ENCODE data around the gene FGD6.

Gene FGD6

DNA sequence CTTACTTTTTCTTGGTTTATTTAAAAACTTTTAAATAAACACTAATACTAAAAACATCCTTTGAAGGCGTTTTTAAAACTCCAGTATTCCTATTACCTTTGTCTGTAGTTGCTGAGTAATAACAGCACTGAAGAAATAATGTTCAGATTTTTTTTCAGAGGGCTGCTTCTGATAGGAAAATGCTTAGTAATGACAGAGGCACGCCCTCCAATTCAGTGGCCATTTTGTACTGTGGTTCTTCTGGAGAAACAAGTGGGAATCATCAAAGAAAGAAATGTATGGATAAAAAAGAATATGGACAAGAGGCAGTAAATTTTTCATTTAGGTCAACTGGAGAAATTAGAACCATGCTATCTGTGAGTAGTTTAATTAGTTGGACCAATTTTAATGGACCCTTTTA is 13.9 kb upstream of the FGD6 start:
- no peak for DNase-seq

- DNase-seq: no peak
Measured at GRCh38 chr12:95230313-95230712, 13.0 kb upstream of the FGD6 start.

DNA sequence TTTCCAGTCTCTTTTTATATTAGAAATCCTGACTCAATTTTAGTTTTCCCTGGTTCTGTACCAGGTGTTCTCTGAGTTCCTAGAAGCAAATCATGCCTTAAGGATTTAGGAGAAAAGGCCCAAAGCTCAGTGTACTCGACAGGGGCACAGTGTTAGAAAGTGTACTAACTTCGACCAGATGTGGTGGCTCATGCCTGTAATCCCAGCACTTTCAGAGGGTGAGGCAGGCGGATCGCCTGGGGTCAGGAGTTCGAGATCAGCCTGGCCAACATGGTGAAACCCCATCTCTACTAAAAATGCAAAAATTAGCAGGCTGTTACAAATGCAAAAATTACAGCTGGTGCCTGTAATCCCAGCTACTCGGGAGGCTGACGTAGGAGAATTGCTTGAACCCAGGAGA is 12.4 kb upstream of the FGD6 start:
- DNase-seq: no peak

DNA sequence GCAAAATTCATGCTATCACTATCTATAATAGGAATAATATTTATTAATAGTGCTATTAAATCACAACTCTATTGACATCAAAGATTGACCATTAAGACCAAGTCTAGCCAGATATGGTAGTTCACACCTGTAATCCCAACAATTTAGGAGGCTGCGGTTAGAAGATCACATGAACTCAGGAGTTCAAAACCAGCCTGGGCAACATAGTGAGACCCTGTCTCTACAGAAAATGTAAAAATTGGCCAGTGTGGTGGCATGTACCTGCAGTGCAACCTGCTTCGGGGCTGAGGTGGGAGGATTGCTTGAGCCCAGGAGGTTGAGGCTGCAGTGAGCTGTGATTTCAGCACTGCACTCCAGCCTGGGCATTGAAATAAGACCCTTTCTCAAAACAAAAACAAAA is 11.3 kb upstream of the FGD6 start:
- DNase-seq: no peak

- no peak for DNase-seq
Measured at GRCh38 chr12:95227818-95228356, 10.6 kb upstream of the FGD6 start.

DNA sequence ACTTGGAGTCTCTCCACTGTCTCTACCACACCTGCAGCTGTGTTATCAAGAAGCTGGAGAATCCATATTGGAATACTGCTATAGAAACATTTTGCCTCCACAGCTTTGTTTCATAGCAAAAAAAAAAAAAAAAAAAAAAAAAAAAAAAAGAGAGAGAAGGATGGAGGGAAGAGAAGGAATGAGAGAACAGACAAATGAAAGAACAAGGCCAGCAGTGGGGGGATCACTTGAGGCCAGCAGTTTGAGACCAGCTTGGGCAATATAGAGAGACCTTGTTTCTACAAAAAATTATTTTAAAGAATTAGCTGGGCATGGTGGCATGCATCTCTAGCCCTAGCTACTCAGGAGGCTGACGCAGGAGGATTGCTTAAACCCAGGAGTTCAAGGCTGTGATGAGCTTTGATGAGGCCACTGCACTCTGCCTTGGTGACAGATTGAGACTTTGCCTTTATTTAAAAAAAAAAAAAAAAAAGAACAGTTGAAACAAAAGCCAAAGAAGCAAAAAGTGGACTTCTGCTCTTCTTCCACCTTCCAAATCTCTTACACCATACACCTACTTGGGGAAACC is 8.5 kb upstream of the FGD6 start:
- no peak for DNase-seq

- no peak for DNase-seq
Measured at GRCh38 chr12:95224202-95225170, 7.2 kb upstream of the FGD6 start.

DNA sequence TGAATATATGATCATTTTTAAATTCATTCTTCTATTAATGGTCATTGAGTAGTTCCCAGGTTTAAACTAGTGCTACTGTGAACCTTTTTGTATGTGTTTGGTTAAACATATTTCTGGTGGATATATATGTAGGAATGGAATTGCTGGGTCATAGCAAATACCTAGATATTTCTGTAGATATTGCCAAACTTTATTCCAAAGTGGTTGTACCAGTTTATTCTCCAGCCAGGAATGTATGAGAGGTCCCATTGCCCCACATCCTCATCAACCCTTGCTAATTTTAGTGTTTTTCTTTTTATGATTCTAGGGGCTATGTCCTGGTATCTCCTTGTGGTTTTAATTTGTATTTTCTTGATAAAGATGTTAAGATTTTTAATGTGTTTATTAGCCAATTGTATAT is 3.5 kb upstream of the FGD6 start:
- DNase-seq: no peak

DNA sequence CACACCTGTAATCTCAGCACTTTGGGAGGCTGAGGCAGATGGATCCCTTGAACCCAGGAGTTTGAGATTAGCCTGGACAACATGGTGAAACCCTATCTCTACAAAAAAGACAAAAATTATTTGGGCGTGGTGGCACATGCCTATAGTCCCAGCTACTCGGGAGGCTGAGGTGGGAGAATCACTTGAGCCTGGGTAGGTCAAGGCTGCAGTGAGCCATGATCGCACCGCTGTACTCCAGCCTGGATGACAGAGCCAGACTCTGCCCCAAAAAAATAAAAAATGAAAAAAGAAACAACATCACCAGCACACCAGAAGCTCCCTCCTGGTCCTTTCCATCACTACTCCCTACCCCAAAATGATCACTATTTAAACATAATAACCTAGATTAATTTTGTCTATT is 2.9 kb upstream of the FGD6 start:
- DNase-seq: no peak

GRCh38 chr12:95218150-95219133 is 1.2 kb upstream of the FGD6 start:
- DNase-seq: peak; percentile 78 to 88

- DNase-seq: peak in 1 of 2 experiments; percentile 78
Measured at GRCh38 chr12:95216711-95217376, 423 bp downstream of the FGD6 start.

DNA sequence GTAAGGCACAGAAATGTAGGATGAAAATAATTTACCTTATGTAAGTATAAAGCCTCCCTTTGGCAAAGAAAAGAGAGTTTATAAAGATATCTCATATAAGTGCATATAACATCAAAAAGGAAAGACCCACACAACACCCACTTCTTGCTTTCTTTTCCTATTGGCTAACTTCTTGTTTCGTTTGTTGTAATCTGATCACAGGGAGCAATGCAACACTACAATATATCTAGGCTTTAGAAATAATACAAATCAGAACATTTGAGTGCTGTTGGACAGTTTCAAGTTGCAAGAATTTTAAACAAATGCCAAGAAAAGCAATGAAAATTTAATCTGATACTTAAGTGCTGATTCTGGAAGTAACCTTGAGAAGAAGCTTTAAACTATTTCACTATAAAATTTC is 1.3 kb downstream of the FGD6 start:
- DNase-seq: no peak

- DNase-seq: no peak
Measured at GRCh38 chr12:95214466-95214865, 2.8 kb downstream of the FGD6 start.

GRCh38 chr12:95213928-95214327 is 3.3 kb downstream of the FGD6 start:
- DNase-seq: no peak

GRCh38 chr12:95213119-95213518 is 4.1 kb downstream of the FGD6 start:
- DNase-seq: no peak

GRCh38 chr12:95212586-95212985 is 4.7 kb downstream of the FGD6 start:
- DNase-seq: no peak

DNA sequence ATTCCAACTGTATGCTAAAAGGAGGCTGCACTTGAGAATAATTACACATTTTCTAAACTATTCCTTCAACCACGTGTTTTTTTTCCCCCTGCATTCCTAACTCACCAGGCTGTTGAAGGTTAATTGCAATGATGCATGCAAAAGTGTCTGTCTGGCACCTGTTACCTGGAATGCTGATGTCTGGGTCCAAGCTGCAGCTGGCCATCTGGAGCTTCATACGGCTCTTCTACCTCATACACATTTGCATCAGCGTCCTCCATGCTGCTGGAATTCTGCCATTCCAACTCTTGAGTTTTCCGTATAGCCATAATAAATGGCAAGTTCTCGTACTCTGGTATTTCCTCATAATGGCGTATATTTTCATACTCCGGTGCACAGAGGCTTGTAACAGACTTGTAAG is 8.6 kb downstream of the FGD6 start:
- peak; percentile 49 to 74 for DNase-seq

GRCh38 chr12:95207407-95207806 is 9.9 kb downstream of the FGD6 start:
- DNase-seq: no peak

GRCh38 chr12:95206916-95207315 is 10.4 kb downstream of the FGD6 start:
- DNase-seq: no peak

DNA sequence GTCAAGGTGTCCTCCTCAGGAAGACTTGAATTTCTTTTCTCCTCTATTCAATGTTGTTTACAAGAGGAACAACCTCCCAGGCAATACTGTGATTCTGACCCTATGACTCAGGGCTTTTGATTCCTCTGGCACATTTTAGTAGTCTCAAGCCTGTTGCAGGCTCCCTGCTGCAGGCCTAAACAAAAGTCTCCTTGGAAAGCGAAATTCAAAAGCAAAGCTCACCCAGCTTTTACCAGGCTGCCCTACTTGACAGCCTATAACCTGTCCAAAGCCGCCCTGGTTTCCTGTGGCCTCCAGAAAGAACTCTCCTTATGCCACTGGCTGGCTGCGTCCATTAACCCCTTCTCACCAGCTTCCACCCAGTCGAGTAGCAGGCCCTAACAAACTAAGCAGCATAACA is 11.6 kb downstream of the FGD6 start:
- DNase-seq: no peak

DNA sequence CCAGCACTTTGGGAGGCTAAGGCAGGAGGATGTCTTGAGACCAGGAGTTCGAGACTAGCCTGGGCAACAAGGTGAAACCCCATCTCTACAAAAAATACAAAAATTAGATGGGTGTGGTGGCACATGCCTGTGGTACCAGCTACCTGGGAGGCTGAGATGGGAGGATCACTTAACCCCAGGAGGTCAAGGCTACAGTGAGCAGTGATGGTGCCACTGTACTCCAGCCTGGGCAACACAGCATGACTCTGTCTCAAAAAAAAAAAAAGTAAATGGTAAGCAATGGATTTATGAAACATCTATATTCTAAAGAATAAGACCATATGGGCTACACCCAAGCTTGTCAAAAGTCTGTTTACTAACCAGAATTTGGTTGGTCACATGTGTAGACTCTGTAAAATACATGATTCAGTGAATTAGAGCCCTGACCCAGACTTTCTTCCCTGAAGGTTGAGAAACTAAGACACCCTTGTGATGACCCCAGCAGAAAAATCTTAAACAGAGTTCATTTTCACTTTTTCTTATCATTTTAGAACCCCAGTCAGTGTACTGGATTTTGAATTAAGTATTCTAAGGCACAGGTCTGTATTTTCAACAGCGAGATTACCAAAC is 12.1 kb downstream of the FGD6 start:
- no peak for DNase-seq

All from NCI-H187 (cell line).